DND-41 (cell line): ENCODE data around the gene KIF4B.

ENCODE experiments used
- EZH2 ChIP-seq: IDR thresholded peaks from 3 replicates; pipeline ENCODE4 v1.6.1; 2012; ENCODE audit warnings: borderline replicate concordance, low read depth, mild to moderate bottlenecking, moderate library complexity, low read length, inconsistent platforms; ENCODE audit not compliant: severe bottlenecking
- TF ChIP-seq, protein P1 (sequence below): IDR thresholded peaks from 2 replicates; pipeline ENCODE4 v1.5.1; 2012; ENCODE audit warnings: borderline replicate concordance, low read length, moderate library complexity, mild to moderate bottlenecking; ENCODE audit not compliant: poor library complexity, severe bottlenecking; ENCODE audit errors: extremely low read depth

- no peak for TF ChIP-seq EZH2
- TF ChIP-seq, protein P1, sequence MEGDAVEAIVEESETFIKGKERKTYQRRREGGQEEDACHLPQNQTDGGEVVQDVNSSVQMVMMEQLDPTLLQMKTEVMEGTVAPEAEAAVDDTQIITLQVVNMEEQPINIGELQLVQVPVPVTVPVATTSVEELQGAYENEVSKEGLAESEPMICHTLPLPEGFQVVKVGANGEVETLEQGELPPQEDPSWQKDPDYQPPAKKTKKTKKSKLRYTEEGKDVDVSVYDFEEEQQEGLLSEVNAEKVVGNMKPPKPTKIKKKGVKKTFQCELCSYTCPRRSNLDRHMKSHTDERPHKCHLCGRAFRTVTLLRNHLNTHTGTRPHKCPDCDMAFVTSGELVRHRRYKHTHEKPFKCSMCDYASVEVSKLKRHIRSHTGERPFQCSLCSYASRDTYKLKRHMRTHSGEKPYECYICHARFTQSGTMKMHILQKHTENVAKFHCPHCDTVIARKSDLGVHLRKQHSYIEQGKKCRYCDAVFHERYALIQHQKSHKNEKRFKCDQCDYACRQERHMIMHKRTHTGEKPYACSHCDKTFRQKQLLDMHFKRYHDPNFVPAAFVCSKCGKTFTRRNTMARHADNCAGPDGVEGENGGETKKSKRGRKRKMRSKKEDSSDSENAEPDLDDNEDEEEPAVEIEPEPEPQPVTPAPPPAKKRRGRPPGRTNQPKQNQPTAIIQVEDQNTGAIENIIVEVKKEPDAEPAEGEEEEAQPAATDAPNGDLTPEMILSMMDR = no peak
These were observed 43.2 kb downstream of the KIF4B start for GRCh38 chr5:155056644-155057269.
